Stomach (tissue), 4 donors: ENCODE measurements around the gene FER1L5.

Experiments
- EP300 ChIP-seq: sonication (generic); formaldehyde crosslinking; IDR thresholded peaks from one replicate; pipeline ENCODE4 v1.6.1; 2017; ENCODE audit warnings: antibody characterized with exemption
- POLR2AphosphoS5 ChIP-seq, 3 donors: sonication (generic); formaldehyde crosslinking; IDR thresholded peaks; one replicate each; pipeline ENCODE4 v1.6.1; 2016; ENCODE audit warnings: antibody characterized with exemption in 3 of 3
- TF ChIP-seq, protein P1 (sequence below), 7 experiments: fragments of 450-650 bp in 4 of 7; fragments of 200-600 bp in 3 of 7; sonication (generic) in 3 of 7; IDR thresholded peaks; one replicate each; pipeline ENCODE4 v1.5.1; 2016 to 2019; ENCODE audit warnings: antibody characterized with exemption in 7 of 7, control low read depth in 2 of 7, mild to moderate bottlenecking in 1 of 7

DNA sequence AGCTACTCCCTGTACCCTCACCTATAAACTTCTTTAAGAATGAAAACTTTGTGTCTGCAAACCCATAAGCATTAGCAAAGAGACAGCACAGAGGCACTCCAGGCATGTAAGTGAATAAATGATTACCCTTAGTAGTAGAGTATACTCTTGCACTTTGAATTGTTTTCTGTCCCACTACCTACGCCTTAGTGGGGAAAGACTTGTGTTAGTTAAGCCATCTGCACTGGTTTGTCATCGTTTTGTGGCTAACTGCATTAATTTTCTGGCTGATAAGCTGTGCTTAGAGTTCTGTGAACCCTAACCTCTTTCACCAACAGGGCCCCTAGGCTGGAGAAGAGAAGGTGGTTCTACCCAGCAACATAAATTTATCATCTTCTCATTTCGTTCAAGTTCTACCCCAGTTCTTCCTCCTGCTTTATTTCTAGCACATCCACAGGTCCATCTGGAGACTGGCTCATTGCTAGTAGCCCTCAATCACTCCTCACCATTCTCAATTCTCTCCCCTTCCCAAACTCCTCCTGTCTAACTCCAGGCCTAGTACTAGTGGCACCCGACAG is 96.6 kb downstream of the FER1L5 start:
- TF ChIP-seq EP300 (no peak), POLR2AphosphoS5 (IDR thresholded peaks at IDR 0.05) (no peak)
- TF ChIP-seq, protein P1, sequence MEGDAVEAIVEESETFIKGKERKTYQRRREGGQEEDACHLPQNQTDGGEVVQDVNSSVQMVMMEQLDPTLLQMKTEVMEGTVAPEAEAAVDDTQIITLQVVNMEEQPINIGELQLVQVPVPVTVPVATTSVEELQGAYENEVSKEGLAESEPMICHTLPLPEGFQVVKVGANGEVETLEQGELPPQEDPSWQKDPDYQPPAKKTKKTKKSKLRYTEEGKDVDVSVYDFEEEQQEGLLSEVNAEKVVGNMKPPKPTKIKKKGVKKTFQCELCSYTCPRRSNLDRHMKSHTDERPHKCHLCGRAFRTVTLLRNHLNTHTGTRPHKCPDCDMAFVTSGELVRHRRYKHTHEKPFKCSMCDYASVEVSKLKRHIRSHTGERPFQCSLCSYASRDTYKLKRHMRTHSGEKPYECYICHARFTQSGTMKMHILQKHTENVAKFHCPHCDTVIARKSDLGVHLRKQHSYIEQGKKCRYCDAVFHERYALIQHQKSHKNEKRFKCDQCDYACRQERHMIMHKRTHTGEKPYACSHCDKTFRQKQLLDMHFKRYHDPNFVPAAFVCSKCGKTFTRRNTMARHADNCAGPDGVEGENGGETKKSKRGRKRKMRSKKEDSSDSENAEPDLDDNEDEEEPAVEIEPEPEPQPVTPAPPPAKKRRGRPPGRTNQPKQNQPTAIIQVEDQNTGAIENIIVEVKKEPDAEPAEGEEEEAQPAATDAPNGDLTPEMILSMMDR (IDR thresholded peaks at IDR 0.05): no peak
